Measurements from ENCODE around the gene GHSR.

- TF ChIP-seq POLR2A (IDR thresholded peaks at IDR 0.05; ENCODE audit: low read depth), result no peak
- no peak for TF ChIP-seq CTCF (IDR thresholded peaks at IDR 0.05)
- no peak for TF ChIP-seq EP300 (IDR thresholded peaks at IDR 0.05)
These were observed 32.9 kb downstream of the GHSR start for GRCh38 chr3:172415323-172415722.
